Cardiac fibroblast (primary cell): ENCODE data around the gene DVL1.

Experiments used
- DNase-seq, 2 donors: peaks; one replicate each; pipeline versions ENCODE4 v3.0.0 to v3.0.0-alpha.2; 2010; ENCODE audit warnings: low read depth in 2 of 2
- H3K4me3 ChIP-seq, 2 donors: replicated peaks in 1 of 2; 1 replicate in 1 of 2; 2 replicates in 1 of 2; pipeline ENCODE4 v1.5.1; 2011; ENCODE audit warnings: low read depth in 2 of 2, low read length in 2 of 2, mild to moderate bottlenecking in 2 of 2, moderate library complexity in 1 of 2
- CTCF ChIP-seq: IDR thresholded peaks from one replicate; pipeline ENCODE4 v1.5.1; 2011; ENCODE audit warnings: low read depth, mild to moderate bottlenecking, low read length, inconsistent platforms

DVL1 gene

GRCh38 chr1:1360506-1361169, 11.4 kb upstream of the DVL1 start:
- H3K4me3 ChIP-seq: no peak overlapping the region
- TF ChIP-seq CTCF: no peak
- DNase-seq: peak; percentile 92 to 93

GRCh38 chr1:1359664-1360468, 10.6 kb upstream of the DVL1 start:
- no peak overlapping the region for H3K4me3 ChIP-seq
- TF ChIP-seq CTCF: no peak
- DNase-seq: peak; percentile 34 to 52

GRCh38 chr1:1359308-1359663, 10.1 kb upstream of the DVL1 start:
- H3K4me3 ChIP-seq: no peak overlapping the region
- peak; percentile 40 to 61 for DNase-seq
- no peak for TF ChIP-seq CTCF

- no peak for TF ChIP-seq CTCF
- peak within 1 kb of the TSS; percentile 61 to 68 for H3K4me3 ChIP-seq
- DNase-seq: peak; percentile 65 to 90
Measured at GRCh38 chr1:1358433-1359271, 9.4 kb upstream of the DVL1 start, which contains the start of gene MXRA8. MXRA8 (minus strand) TSS chr1:1358555; CDS start chr1:1358504, 51 bp downstream.

GRCh38 chr1:1357871-1358432, 8.7 kb upstream of the DVL1 start:
- peak overlapping the region; percentile 61 to 68 for H3K4me3 ChIP-seq
- peak in 1 of 2 donors; percentile 36 for DNase-seq
- no peak for TF ChIP-seq CTCF

- TF ChIP-seq CTCF: no peak
- no peak for DNase-seq
- H3K4me3 ChIP-seq: peak overlapping the region; percentile 61 to 68
Measured at GRCh38 chr1:1356796-1357401, 7.7 kb upstream of the DVL1 start.
